Left forelimb (tissue), 1 donor: ENCODE results near the gene TP53BP2.
"Not testable (repeated sequence)": the region's sequence is repeated elsewhere in the genome, so short reads cannot be mapped to it uniquely, and the experiment has no call there.

Experiments
- DNase-seq: peaks from one replicate; pipeline ENCODE4 v3.0.0-alpha.2; 2018; ENCODE audit warnings: low spot score

Gene TP53BP2

GRCh38 chr1:223739366-223740037 lies 106.2 kb downstream of the TP53BP2 start:
- DNase-seq, result no peak

- DNase-seq, result no peak
Measured at GRCh38 chr1:223738465-223739365, 107.0 kb downstream of the TP53BP2 start.

GRCh38 chr1:223737342-223737741 lies 108.4 kb downstream of the TP53BP2 start:
- DNase-seq, result no peak

- DNase-seq, result not testable (repeated sequence)
Measured at GRCh38 chr1:223736638-223737037, 109.1 kb downstream of the TP53BP2 start.

- DNase-seq, result no peak
Measured at GRCh38 chr1:223733898-223734852, 111.6 kb downstream of the TP53BP2 start.

GRCh38 chr1:223732993-223733798 lies 112.6 kb downstream of the TP53BP2 start:
- DNase-seq, result no peak

GRCh38 chr1:223731133-223731770 lies 114.5 kb downstream of the TP53BP2 start:
- no peak for DNase-seq

- no peak for DNase-seq
Measured at GRCh38 chr1:223730479-223731132, 115.1 kb downstream of the TP53BP2 start.

- DNase-seq, result no peak
Measured at GRCh38 chr1:223729906-223730305, 115.8 kb downstream of the TP53BP2 start.
